ENCODE data around the gene GPATCH4.

- no peak for TF ChIP-seq CTCF (IDR thresholded peaks at IDR 0.05; ENCODE audit: low read depth, low read length, missing input control)
- no peak for TF ChIP-seq TAF1 (conservative IDR thresholded peaks at IDR 0.05)
- no peak for TF ChIP-seq YY1 (IDR thresholded peaks at IDR 0.05)
- no peak for TF ChIP-seq SP1 (IDR thresholded peaks at IDR 0.05)
- no peak for TF ChIP-seq GABPA (IDR thresholded peaks at IDR 0.05 in 1 of 2, conservative IDR thresholded peaks at IDR 0.05 in 1 of 2)
- no peak for TF ChIP-seq RAD21 (IDR thresholded peaks at IDR 0.05)
- TF ChIP-seq MAX (IDR thresholded peaks at IDR 0.05), result no peak
- TF ChIP-seq, protein P1, sequence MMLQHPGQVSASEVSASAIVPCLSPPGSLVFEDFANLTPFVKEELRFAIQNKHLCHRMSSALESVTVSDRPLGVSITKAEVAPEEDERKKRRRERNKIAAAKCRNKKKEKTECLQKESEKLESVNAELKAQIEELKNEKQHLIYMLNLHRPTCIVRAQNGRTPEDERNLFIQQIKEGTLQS (IDR thresholded peaks at IDR 0.05), result no peak
- TF ChIP-seq EGR1 (IDR thresholded peaks at IDR 0.05; ENCODE audit: low read depth in 2 of 2), result no peak
- TF ChIP-seq, protein P2, sequence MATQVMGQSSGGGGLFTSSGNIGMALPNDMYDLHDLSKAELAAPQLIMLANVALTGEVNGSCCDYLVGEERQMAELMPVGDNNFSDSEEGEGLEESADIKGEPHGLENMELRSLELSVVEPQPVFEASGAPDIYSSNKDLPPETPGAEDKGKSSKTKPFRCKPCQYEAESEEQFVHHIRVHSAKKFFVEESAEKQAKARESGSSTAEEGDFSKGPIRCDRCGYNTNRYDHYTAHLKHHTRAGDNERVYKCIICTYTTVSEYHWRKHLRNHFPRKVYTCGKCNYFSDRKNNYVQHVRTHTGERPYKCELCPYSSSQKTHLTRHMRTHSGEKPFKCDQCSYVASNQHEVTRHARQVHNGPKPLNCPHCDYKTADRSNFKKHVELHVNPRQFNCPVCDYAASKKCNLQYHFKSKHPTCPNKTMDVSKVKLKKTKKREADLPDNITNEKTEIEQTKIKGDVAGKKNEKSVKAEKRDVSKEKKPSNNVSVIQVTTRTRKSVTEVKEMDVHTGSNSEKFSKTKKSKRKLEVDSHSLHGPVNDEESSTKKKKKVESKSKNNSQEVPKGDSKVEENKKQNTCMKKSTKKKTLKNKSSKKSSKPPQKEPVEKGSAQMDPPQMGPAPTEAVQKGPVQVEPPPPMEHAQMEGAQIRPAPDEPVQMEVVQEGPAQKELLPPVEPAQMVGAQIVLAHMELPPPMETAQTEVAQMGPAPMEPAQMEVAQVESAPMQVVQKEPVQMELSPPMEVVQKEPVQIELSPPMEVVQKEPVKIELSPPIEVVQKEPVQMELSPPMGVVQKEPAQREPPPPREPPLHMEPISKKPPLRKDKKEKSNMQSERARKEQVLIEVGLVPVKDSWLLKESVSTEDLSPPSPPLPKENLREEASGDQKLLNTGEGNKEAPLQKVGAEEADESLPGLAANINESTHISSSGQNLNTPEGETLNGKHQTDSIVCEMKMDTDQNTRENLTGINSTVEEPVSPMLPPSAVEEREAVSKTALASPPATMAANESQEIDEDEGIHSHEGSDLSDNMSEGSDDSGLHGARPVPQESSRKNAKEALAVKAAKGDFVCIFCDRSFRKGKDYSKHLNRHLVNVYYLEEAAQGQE (IDR thresholded peaks at IDR 0.05), result no peak
- no peak for TF ChIP-seq RXRA (IDR thresholded peaks at IDR 0.05)
Observed at GRCh38 chr1:156574039-156574633, 27.1 kb downstream of the GPATCH4 start.

Measured in liver (tissue), 3 donors.